CD4-positive, alpha-beta T cell treated with Interleukin-6 for 4 hours (primary cell): ENCODE data around the gene PIAS4.

Experiments
- DNase-seq: peaks from one replicate; pipeline ENCODE4 v3.0.0-alpha.2; 2020; ENCODE audit warnings: mixed read lengths

The PIAS4 gene

GRCh38 chr19:4080473-4080872 lies 72.9 kb downstream of the PIAS4 start:
- no peak for DNase-seq

DNA sequence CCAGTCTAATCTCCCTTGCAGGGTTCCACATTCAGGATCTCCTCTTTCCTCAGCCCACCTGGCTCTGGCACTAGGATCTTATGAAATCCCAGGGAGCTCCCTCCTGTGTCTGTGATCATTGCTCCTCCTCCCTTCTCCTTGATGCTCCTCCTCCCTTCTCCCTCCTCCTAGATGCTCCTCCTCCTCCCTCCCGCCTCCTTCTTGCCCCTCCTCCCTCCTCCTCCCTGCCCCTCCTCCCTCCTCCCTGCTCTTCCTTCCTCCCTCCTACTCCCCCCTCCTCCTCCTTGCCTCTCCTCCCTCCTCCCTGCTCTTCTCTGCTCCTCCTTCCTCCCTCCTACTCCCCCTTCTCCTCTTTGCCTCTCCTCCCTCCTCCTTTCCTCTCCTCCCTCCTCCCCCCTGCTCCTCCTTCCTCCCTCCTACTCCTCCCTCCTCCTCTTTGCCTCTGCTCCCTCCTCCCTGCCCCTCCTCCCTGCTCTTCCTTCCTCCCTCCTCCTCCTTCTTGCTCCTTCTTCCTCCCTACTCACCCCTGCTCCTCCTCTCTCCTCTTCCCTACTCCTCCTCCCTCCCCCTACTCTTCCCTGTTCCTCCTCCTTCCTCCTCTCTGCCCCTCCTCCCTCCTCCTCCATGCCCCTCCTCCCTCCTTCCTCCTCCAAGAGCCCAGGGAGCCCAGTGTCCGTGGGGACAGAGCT lies 74.0 kb downstream of the PIAS4 start:
- DNase-seq, result no peak

GRCh38 chr19:4082172-4082571 lies 74.6 kb downstream of the PIAS4 start:
- no peak for DNase-seq

DNA sequence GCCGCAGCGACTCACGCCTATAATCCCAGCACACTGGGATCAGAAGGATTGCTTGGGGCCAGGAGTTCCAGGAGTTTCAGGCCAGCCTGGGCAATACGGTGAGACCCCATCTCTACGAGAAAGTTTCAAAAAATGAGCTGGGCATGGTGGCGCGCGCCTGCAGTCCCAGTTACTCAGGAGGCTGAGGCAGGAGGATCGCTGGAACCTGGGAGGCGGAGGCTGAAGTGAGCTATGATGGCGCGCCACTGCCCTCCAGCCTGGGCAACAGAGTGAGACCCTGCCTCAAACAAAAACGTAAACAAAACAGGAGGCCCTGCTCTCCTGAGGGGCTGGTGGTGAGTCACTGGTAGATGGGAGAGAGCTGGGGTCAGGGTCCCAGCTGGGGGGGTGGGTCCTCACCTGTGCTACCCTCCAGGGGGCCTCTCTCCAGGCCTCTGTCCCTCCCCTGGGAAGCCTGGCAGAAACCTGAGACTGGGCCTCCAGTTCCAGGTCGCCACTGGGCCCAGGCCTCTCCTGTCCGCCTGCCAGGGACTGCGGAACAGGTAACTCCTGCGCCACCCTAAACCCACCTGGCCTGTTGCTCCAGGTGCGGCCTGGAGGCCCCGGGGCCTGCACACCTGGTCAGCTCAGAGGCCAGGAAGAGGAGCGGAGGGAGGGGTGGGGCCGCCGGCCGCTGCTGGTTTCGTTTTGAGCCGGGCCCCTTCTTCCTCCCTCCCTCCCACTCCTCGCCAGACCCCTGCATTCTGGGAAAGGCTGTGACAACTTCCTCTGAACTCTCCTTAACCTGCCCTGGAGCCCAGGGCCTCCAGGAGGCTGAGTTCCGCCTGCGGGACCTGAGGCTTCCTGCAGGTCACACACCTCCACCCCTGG lies 76.4 kb downstream of the PIAS4 start:
- peak; percentile 53 for DNase-seq

- no peak for DNase-seq
Measured at GRCh38 chr19:4084547-4084877, 77.0 kb downstream of the PIAS4 start.

GRCh38 chr19:4086411-4086867 lies 78.9 kb downstream of the PIAS4 start:
- DNase-seq, result no peak

GRCh38 chr19:4087787-4088679 lies 80.5 kb downstream of the PIAS4 start:
- DNase-seq, result no peak

DNA sequence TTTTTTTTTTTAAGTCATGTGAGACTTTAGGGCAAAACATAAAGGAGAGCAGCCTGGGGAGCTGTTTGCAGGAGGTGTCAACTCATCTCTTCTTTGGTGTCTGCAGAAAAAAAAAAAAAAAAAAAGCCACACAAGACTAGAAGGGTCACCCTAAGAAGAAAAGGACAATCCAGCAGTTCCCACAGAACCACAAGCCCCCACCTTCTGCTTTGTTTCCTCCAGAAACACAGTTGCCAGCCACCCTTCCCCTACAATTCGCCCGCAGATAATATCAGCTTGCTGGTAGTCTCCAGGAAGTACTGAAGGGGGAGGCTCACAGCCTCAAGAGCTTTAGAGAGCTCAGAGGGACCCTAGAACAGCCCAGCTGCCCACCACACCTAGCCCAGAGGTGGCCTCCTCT lies 81.4 kb downstream of the PIAS4 start:
- DNase-seq, result peak; percentile 61
